ENCODE measurements around the gene GHITM.

DNA sequence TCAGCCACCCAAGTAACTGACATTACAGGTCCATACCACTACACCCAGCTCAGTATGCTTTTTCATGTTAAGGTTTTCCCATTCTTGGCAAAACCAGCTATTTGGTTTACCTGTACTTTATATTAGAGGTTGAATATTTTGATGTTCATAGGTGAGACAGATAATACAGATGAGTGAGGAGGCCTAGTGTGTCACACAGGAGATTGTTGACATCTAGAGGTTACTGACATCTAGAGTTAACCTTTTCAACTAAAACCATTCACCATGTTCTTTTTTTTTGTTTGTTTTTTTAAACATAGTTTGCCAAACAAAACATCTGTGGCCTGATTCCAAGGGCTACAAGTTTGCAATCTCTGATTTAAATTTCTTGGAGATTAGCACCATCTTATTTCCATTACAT lies 8.0 kb downstream of the GHITM start:
- TF ChIP-seq, protein P1, sequence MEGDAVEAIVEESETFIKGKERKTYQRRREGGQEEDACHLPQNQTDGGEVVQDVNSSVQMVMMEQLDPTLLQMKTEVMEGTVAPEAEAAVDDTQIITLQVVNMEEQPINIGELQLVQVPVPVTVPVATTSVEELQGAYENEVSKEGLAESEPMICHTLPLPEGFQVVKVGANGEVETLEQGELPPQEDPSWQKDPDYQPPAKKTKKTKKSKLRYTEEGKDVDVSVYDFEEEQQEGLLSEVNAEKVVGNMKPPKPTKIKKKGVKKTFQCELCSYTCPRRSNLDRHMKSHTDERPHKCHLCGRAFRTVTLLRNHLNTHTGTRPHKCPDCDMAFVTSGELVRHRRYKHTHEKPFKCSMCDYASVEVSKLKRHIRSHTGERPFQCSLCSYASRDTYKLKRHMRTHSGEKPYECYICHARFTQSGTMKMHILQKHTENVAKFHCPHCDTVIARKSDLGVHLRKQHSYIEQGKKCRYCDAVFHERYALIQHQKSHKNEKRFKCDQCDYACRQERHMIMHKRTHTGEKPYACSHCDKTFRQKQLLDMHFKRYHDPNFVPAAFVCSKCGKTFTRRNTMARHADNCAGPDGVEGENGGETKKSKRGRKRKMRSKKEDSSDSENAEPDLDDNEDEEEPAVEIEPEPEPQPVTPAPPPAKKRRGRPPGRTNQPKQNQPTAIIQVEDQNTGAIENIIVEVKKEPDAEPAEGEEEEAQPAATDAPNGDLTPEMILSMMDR (IDR thresholded peaks at IDR 0.05 in 2 of 3, conservative IDR thresholded peaks at IDR 0.05 in 1 of 3; ENCODE audit: borderline replicate concordance in 1 of 3, insufficient read depth in 1 of 3, low read depth in 2 of 3, low read length in 2 of 3) = no peak
- no peak for TF ChIP-seq ZBTB33 (IDR thresholded peaks at IDR 0.05; ENCODE audit: extremely low read depth, insufficient replicate concordance, low read length)
